ENCODE results near the gene CRYBB2.
A peak's percentile ranks its signal among the peaks of the same experiment; 100 is the strongest.
"Not testable (repeated sequence)": the region's sequence is repeated elsewhere in the genome, so short reads cannot be mapped to it uniquely, and the experiment has no call there.

The CRYBB2 gene

GRCh38 chr22:25233706-25234105, 14.3 kb downstream of the CRYBB2 start:
- DNase-seq (ENCODE audit: low read depth, low spot score): not testable (repeated sequence)

- peak; percentile 92 for DNase-seq (ENCODE audit: low read depth, low spot score)
These were observed 16.3 kb downstream of the CRYBB2 start for GRCh38 chr22:25235547-25236290.

DNA sequence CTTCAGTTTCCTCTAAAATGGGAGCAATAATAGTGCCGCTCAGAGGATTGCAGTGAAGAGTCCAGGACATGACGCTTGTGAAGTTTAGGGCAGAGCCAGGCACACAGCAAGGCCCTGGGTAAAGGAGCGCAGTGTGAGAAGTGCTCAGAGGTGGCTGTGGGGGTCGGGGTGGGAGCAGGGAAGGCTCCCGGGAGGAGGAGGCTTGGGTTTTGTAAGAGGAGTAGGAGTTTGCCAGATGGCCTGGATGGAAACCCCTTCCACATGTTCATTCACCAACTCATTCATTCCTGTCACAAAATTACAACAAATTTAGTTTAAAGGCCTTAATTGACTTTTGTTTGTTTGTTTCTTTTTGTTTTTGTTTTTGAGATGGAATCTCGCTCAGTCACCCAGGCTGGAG, 17.0 kb downstream of the CRYBB2 start:
- DNase-seq (ENCODE audit: low read depth, low spot score): no peak

- no peak for DNase-seq (ENCODE audit: low read depth, low spot score)
These were observed 18.1 kb downstream of the CRYBB2 start for GRCh38 chr22:25237503-25237902.

DNA sequence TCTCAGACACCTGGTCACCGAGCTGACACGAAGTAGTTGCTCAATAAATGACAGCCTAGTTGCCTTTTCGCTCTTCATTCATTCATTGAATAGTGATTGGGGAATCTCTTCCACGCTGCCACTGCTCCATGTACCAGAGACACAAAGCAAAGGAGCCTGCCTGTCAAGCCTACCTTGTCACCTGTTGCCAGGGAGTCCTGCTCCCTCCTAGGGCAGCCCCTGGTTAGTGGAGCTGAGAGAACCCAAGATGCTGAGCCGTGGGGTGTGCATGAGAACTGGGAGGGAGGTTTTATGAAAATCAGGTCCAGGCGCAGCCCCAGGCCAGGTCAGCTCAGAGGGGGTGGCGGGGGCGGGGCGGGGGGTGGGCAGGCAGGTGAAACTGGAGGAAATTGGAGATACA, 18.6 kb downstream of the CRYBB2 start:
- not testable (repeated sequence) for DNase-seq (ENCODE audit: low read depth, low spot score)

DNA sequence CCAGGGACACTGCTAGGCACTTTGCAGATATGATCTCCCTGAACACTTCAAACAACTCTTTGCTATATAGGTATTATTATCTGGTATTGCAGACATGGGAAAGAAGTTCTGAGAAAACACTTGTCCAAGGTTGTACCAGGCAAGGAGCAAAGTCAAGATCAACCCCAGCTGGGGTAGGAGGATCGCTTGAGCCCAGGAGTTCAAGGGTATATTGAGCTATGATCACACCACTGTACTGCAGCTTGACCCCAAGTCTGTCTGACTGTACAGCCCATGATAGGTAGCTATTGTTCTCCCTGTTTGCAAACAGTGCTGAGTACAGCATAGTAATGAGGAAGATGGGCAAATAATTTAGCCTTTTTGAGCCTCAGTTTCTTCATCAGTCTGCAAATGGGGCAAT, 35.7 kb downstream of the CRYBB2 start:
- DNase-seq (ENCODE audit: low read depth, low spot score): not testable (repeated sequence)

DNA sequence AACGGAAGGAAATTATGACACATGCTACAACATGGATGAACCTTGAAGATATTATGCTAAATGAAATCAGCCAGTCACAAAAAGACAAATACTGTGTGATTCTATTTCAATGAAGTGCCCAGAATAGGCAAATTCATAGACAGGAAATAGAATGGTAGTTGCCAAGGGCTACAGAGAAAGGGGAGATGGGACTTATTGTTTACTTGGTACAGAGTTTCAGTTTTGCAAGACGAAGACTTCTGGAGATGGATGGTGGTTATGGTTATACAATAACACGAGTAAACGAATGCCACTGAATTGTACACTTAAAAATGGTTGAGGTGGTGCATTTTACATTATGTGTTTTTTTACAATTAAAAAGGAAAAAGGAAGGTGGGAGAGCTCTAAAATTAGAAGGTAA, 48.1 kb downstream of the CRYBB2 start:
- not testable (repeated sequence) for DNase-seq (ENCODE audit: low read depth, low spot score)

- not testable (repeated sequence) for DNase-seq (ENCODE audit: low read depth, low spot score)
These were observed 49.5 kb downstream of the CRYBB2 start for GRCh38 chr22:25268902-25269301.

GRCh38 chr22:25270061-25270460, 50.6 kb downstream of the CRYBB2 start:
- DNase-seq (ENCODE audit: low read depth, low spot score): not testable (repeated sequence)

DNA sequence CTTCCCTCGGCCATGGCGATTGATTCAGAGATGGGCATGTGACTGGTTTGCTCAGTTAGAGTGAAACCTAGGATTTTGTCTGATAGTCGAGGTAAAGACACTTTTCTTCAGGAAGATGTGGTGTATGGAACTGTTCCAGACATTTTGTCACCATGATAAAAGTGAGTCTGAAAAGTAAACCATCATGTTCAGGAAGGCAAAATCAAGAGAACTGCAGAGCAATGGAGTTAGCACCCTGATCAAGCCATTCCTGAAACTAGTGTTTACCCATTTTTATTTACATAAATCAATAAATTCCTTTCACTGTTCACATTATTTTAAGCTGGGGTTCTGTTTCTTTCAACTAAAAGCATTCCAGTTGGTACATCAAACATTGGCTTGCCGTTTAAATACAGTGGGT, 53.8 kb downstream of the CRYBB2 start:
- not testable (repeated sequence) for DNase-seq (ENCODE audit: low read depth, low spot score)

DNA sequence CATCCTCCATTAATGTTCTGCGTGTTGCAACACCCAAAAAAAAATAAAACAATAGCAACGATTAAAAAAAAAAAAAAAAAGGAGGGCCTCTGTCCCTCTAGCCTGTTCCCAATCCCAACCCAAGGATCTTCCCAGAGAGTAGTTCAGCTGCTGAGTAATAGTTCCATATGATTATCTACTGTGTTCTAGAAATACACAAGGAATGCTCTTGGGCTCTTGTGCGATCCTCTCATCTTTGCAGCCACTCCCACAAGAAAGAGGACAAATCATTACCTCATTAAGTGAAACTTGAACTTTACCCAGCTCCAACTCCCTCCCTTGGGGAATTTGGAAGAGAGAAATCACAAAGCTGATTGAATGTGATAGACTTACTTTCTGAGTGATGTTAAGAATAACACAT, 54.5 kb downstream of the CRYBB2 start:
- DNase-seq (ENCODE audit: low read depth, low spot score): not testable (repeated sequence)

DNA sequence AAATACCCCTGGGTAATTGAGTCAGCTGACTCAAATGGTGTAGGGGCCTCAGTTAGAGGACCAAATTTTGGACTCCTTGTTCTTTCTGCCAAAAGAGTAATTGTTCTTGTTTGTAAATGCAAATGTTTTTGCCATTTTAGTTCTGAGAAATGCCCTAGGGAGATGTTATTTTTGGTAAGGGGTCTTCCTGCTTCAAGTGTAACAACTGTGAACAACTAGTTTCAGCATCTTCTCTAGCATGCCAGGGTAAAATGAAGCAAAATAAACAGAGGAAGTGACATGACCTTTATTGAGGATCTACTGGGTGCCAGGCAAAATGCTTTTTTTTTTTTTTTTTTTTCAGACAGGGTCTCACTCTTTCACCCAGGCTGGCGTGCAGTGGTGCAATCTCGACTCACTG, 60.7 kb downstream of the CRYBB2 start:
- DNase-seq (ENCODE audit: low read depth, low spot score): not testable (repeated sequence)

All from astrocyte of the hippocampus (primary cell).